ENCODE data around the gene MCC. TPM values are rescaled to one million over a fixed set of nuclear protein-coding genes. Genes with fewer than 3 reads are reported as not detected.

MCC gene
- total and polyA plus RNA-seq, 2 donors from 2014 or later: 2.4 to 20.6 TPM

- Histone ChIP-seq H3K27me3 (ENCODE audit: control insufficient read depth, insufficient read depth, low read length) (no peaks in the 10 kb centered on the region), H3K27ac (ENCODE audit: low read depth in 2 of 2, low read length in 2 of 2) (no peak overlapping the region), H3K4me1 (ENCODE audit: control insufficient read depth in 2 of 3, insufficient read depth in 2 of 3, low read depth in 1 of 3, low read length in 3 of 3) (peaks cover 0 to 10% (median 0%) of the 10 kb centered on the region in 3 donors), H3K9ac (ENCODE audit: low read length in 3 of 3) (no peak overlapping the region), H3K4me3 (ENCODE audit: low read length in 3 of 3) (no peak overlapping the region), H3K36me3 (ENCODE audit: control insufficient read depth in 2 of 3, insufficient read depth in 3 of 3, low read length in 3 of 3) (no peaks in the 10 kb centered on the region), H3K9me3 (ENCODE audit: control insufficient read depth in 2 of 3, insufficient read depth in 1 of 3, low read length in 3 of 3) (no peaks in the 10 kb centered on the region)
- FAIRE-seq (no peak), DNase-seq (peak in 1 of 5 donors; percentile 69)
- intact Hi-C loops (cut with DNase I): no loop called here
- TF ChIP-seq CTCF (IDR thresholded peaks at IDR 0.05; ENCODE audit: borderline replicate concordance, extremely low read depth, insufficient read depth): no peak
Measured at GRCh38 chr5:113202746-113203716, 285.2 kb downstream of the MCC start.

- DNase-seq (no peak), FAIRE-seq (no peak)
- Histone ChIP-seq H3K9ac (ENCODE audit: low read length in 3 of 3) (no peak overlapping the region), H3K27me3 (ENCODE audit: control insufficient read depth, insufficient read depth, low read length) (no peaks in the 10 kb centered on the region), H3K27ac (ENCODE audit: low read depth in 2 of 2, low read length in 2 of 2) (no peak overlapping the region), H3K4me3 (ENCODE audit: low read length in 3 of 3) (no peak overlapping the region), H3K36me3 (ENCODE audit: control insufficient read depth in 2 of 3, insufficient read depth in 3 of 3, low read length in 3 of 3) (no peaks in the 10 kb centered on the region), H3K9me3 (ENCODE audit: control insufficient read depth in 2 of 3, insufficient read depth in 1 of 3, low read length in 3 of 3) (no peaks in the 10 kb centered on the region), H3K4me1 (ENCODE audit: control insufficient read depth in 2 of 3, insufficient read depth in 2 of 3, low read depth in 1 of 3, low read length in 3 of 3) (peaks cover 0 to 12% (median 0%) of the 10 kb centered on the region in 3 donors)
- intact Hi-C loops (cut with DNase I): no loop called here
- no peak for TF ChIP-seq CTCF (IDR thresholded peaks at IDR 0.05; ENCODE audit: borderline replicate concordance, extremely low read depth, insufficient read depth)
Measured at GRCh38 chr5:113202287-113202686, 286.0 kb downstream of the MCC start.

GRCh38 chr5:113201715-113202114, 286.5 kb downstream of the MCC start:
- DNase-seq: no peak
- Histone ChIP-seq H3K27me3 (ENCODE audit: control insufficient read depth, insufficient read depth, low read length) (no peaks in the 10 kb centered on the region), H3K9ac (ENCODE audit: low read length in 3 of 3) (no peak overlapping the region), H3K4me1 (ENCODE audit: control insufficient read depth in 2 of 3, insufficient read depth in 2 of 3, low read depth in 1 of 3, low read length in 3 of 3) (peaks cover 0 to 12% (median 0%) of the 10 kb centered on the region in 3 donors), H3K27ac (ENCODE audit: low read depth in 2 of 2, low read length in 2 of 2) (no peak overlapping the region), H3K4me3 (ENCODE audit: low read length in 3 of 3) (no peak overlapping the region), H3K36me3 (ENCODE audit: control insufficient read depth in 2 of 3, insufficient read depth in 3 of 3, low read length in 3 of 3) (no peaks in the 10 kb centered on the region), H3K9me3 (ENCODE audit: control insufficient read depth in 2 of 3, insufficient read depth in 1 of 3, low read length in 3 of 3) (no peaks in the 10 kb centered on the region)
- intact Hi-C loops (cut with DNase I): no loop called here
- no peak for FAIRE-seq
- TF ChIP-seq CTCF (IDR thresholded peaks at IDR 0.05; ENCODE audit: borderline replicate concordance, extremely low read depth, insufficient read depth): no peak

All from kidney (tissue), 14 donors.